K562 (cell line): ENCODE measurements around the gene MAGI1. TPM values are rescaled to one million over a fixed set of nuclear protein-coding genes. Genes with fewer than 3 reads are reported as not detected.
A peak's percentile ranks its signal among the peaks of the same experiment; 100 is the strongest.

Experiments used
- BHLHE40 ChIP-seq: IDR thresholded peaks from 2 replicates; pipeline ENCODE4 v1.6.1; 2011; ENCODE audit warnings: low read length, improper control_type of control experiment
- CBFA2T2 ChIP-seq: fragments of 450-650 bp; conservative IDR thresholded peaks from 2 replicates; pipeline ENCODE4 v1.6.1; 2017; ENCODE audit warnings: mild to moderate bottlenecking
- CBFA2T3 ChIP-seq: fragments of 450-650 bp; IDR thresholded peaks from 2 replicates; pipeline ENCODE4 v1.6.1; 2017
- CREB1 ChIP-seq, 2 experiments: sonication (generic) in 1 of 2; formaldehyde crosslinking in 1 of 2; IDR thresholded peaks; 2 replicates each; pipeline versions ENCODE4 v1.6.1 to v1.8.0; 2012 to 2022; ENCODE audit warnings: inconsistent platforms in 1 of 2, mild to moderate bottlenecking in 1 of 2, missing genetic modification reagents in 1 of 2, moderate library complexity in 1 of 2
- CREM ChIP-seq: IDR thresholded peaks from 2 replicates; pipeline ENCODE4 v1.6.1; 2014; ENCODE audit warnings: antibody characterized with exemption, low read depth
- DACH1 ChIP-seq: fragments of 450-650 bp; IDR thresholded peaks from 2 replicates; pipeline ENCODE4 v1.6.1; 2018; ENCODE audit not compliant: partially characterized antibody
- HDAC1 ChIP-seq, 2 experiments: fragments of 450-650 bp; IDR thresholded peaks; 2 replicates each; pipeline ENCODE4 v1.6.1; 2016 to 2017; ENCODE audit warnings: inconsistent platforms in 1 of 2, mild to moderate bottlenecking in 1 of 2, moderate library complexity in 1 of 2
- HDAC2 ChIP-seq: fragments of 450-650 bp; IDR thresholded peaks from 2 replicates; pipeline ENCODE4 v1.6.1; 2016; ENCODE audit warnings: mild to moderate bottlenecking
- HMBOX1 ChIP-seq: sonication (generic); IDR thresholded peaks from 2 replicates; pipeline ENCODE4 v1.6.1; 2016
- ID3 ChIP-seq, 2 experiments: fragments of 250-450 bp in 1 of 2; fragments of 450-650 bp in 1 of 2; sonication (Bioruptor Pico) in 1 of 2; IDR thresholded peaks; 2 replicates each; pipeline versions ENCODE4 v1.6.1 to v1.8.0; 2016 to 2021; ENCODE audit warnings: mild to moderate bottlenecking in 2 of 2, moderate library complexity in 2 of 2, missing compliant biosample characterization in 1 of 2, missing genetic modification characterization in 1 of 2
- JUND ChIP-seq, 2 experiments: IDR thresholded peaks; 2 replicates in 1 of 2; 3 replicates in 1 of 2; pipeline ENCODE4 v1.6.1; 2011; ENCODE audit warnings: borderline replicate concordance in 2 of 2, low read depth in 2 of 2, low read length in 2 of 2, improper control_type of control experiment in 1 of 2, missing biosample characterization in 1 of 2, missing genetic modification characterization in 1 of 2, missing genetic modification reagents in 1 of 2
- LCOR ChIP-seq: sonication (generic); formaldehyde crosslinking; IDR thresholded peaks from 2 replicates; pipeline ENCODE4 v1.8.0; 2022; ENCODE audit warnings: mild to moderate bottlenecking, missing genetic modification reagents
- MTA2 ChIP-seq: fragments of 450-650 bp; IDR thresholded peaks from 2 replicates; pipeline ENCODE4 v1.6.1; 2016; ENCODE audit warnings: low read depth
- NCOR1 ChIP-seq: fragments of 450-650 bp; IDR thresholded peaks from 2 replicates; pipeline ENCODE4 v1.6.1; 2016; ENCODE audit warnings: mild to moderate bottlenecking, moderate library complexity
- NFIC ChIP-seq: fragments of 450-650 bp; IDR thresholded peaks from 2 replicates; pipeline ENCODE4 v1.6.1; 2017; ENCODE audit warnings: mild to moderate bottlenecking, inconsistent platforms
- NFRKB ChIP-seq: fragments of 450-650 bp; IDR thresholded peaks from 2 replicates; pipeline ENCODE4 v1.6.1; 2016; ENCODE audit warnings: low read depth
- PHB2 ChIP-seq: fragments of 450-650 bp; IDR thresholded peaks from 2 replicates; pipeline ENCODE4 v1.6.1; 2017; ENCODE audit warnings: low read depth
- PML ChIP-seq: IDR thresholded peaks from 2 replicates; pipeline ENCODE4 v1.6.1; 2012; ENCODE audit warnings: low read length, inconsistent platforms
- PTBP1 ChIP-seq: fragments of 200-400 bp; formaldehyde crosslinking; IDR thresholded peaks from 2 replicates; pipeline ENCODE4 v1.6.1; 2017; ENCODE audit warnings: low read depth, low read length
- RCOR1 ChIP-seq, 2 experiments: IDR thresholded peaks; 2 replicates each; pipeline ENCODE4 v1.6.1; 2012; ENCODE audit warnings: low read depth in 2 of 2, low read length in 2 of 2, borderline replicate concordance in 1 of 2, improper control_type of control experiment in 1 of 2
- SMARCA4 ChIP-seq: fragments of 450-650 bp; IDR thresholded peaks from 2 replicates; pipeline ENCODE4 v1.6.1; 2016
- SMARCE1 ChIP-seq: fragments of 450-650 bp; IDR thresholded peaks from 2 replicates; pipeline ENCODE4 v1.7.1; 2016; ENCODE audit warnings: mild to moderate bottlenecking
- TCF3 ChIP-seq: sonication (generic); formaldehyde crosslinking; IDR thresholded peaks from 2 replicates; pipeline ENCODE4 v1.4.0; 2020; ENCODE audit warnings: mild to moderate bottlenecking, missing genetic modification reagents
- TEAD4 ChIP-seq, 2 experiments: sonication (generic) in 1 of 2; formaldehyde crosslinking in 1 of 2; IDR thresholded peaks; 2 replicates each; pipeline versions ENCODE4 v1.6.1 to v1.8.0; 2012 to 2022; ENCODE audit warnings: borderline replicate concordance in 1 of 2, inconsistent platforms in 1 of 2, low read length in 1 of 2, mild to moderate bottlenecking in 1 of 2, missing genetic modification reagents in 1 of 2
- VEZF1 ChIP-seq: fragments of 200-800 bp; sonication (Bioruptor generic); IDR thresholded peaks from 2 replicates; pipeline ENCODE4 v1.6.1; 2017; ENCODE audit warnings: missing genetic modification characterization, missing compliant biosample characterization
- ZFP36 ChIP-seq: fragments of 150-350 bp; IDR thresholded peaks from 2 replicates; pipeline ENCODE4 v1.6.1; 2018; ENCODE audit warnings: low read length, low read depth; ENCODE audit not compliant: partially characterized antibody
- ZNF354B ChIP-seq: fragments of 250-450 bp; sonication (Bioruptor Pico); IDR thresholded peaks from 2 replicates; pipeline ENCODE4 v1.4.0; 2020
- ZNF75A ChIP-seq: fragments of 450-650 bp; formaldehyde crosslinking; IDR thresholded peaks from 2 replicates; pipeline ENCODE4 v1.4.0; 2020; ENCODE audit warnings: mild to moderate bottlenecking
- ZNF778 ChIP-seq: fragments of 450-650 bp; formaldehyde crosslinking; IDR thresholded peaks from 2 replicates; pipeline ENCODE4 v1.4.0; 2020; ENCODE audit warnings: mild to moderate bottlenecking, moderate library complexity
- polyA plus RNA-seq, 8 experiments: library from polyadenylated mRNA; depleted of rRNA in 4 of 8; stranded (reverse) in 5 of 8; unstranded in 3 of 8; fragments of >200 nt; fragmentation: Nextera tagmentation in 2 of 8; fragmentation: Illumina TruSeq in 1 of 8; extraction: Ambion mirVana in 2 of 8; extraction: Trizol in 1 of 8; gene quantifications; 2 replicates each; pipeline versions ENCODE4 v1.2.1 to v1.2.3, GENCODE V29; 2011 to 2014; ENCODE audit warnings: inconsistent platforms in 1 of 8, missing spikeins in 1 of 8
- total RNA-seq, 7 experiments: library from RNA; depleted of rRNA in 6 of 7; stranded (reverse); fragments of >200 nt in 6 of 7; fragmentation: Illumina TruSeq in 2 of 7; extraction: Trizol in 2 of 7; gene quantifications; 2 replicates each; pipeline versions ENCODE4 v1.2.1 to v1.2.3, GENCODE V29; 2011 to 2021; ENCODE audit warnings: low replicate concordance in 1 of 7

Gene MAGI1
- total and polyA plus RNA-seq, 9 of the 15 experiments (the other 6 are each of a cell fraction or from before 2014, with no cell fraction given): 7.8 to 59.4 (median 43.2) TPM

GRCh38 chr3:65617787-65618186, 420.9 kb downstream of the MAGI1 start (continued):
- peak; percentile 23; the same call in 1 of the 2 replicates for TF ChIP-seq JUND (IDR thresholded peaks at IDR 0.05; ENCODE audit: borderline replicate concordance, low read depth, low read length)
- no peak for TF ChIP-seq JUND (tag; IDR thresholded peaks at IDR 0.05; ENCODE audit: borderline replicate concordance, low read depth, low read length)
- peak; percentile 68; the same call in 1 of the 2 replicates for TF ChIP-seq SMARCE1
- TF ChIP-seq TEAD4 (IDR thresholded peaks at IDR 0.05; ENCODE audit: low read length): peak; percentile 90
- no peak for TF ChIP-seq TEAD4 (CRISPR knock-in tag; IDR thresholded peaks at IDR 0.05; ENCODE audit: borderline replicate concordance)
- peak; percentile 93 for TF ChIP-seq CBFA2T2
- no peak for TF ChIP-seq ID3 (CRISPR knock-in tag; IDR thresholded peaks at IDR 0.05)
- no peak for TF ChIP-seq ID3 (tag; IDR thresholded peaks at IDR 0.05)
- no peak for TF ChIP-seq NFRKB
- peak; percentile 98 for TF ChIP-seq ZFP36
- no peak for TF ChIP-seq ZNF75A
- TF ChIP-seq ZNF778 (CRISPR knock-in tag): no peak
- peak; percentile 87 for TF ChIP-seq NCOR1
- peak; percentile 70 for TF ChIP-seq SMARCA4
- TF ChIP-seq ZNF354B (CRISPR knock-in tag): no peak
- TF ChIP-seq PTBP1: 0 out of 2 replicates have a peak, but pooled peaks have one; percentile 57
- TF ChIP-seq CREB1 (IDR thresholded peaks at IDR 0.05): 0 out of 2 replicates have a peak, but pooled peaks have one; percentile 49
- no peak for TF ChIP-seq CREB1 (CRISPR knock-in tag; IDR thresholded peaks at IDR 0.05)
- peak; percentile 38; the same call in 1 of the 2 replicates for TF ChIP-seq HMBOX1
- peak; percentile 45; the same call in 1 of the 2 replicates for TF ChIP-seq HDAC2
- peak; percentile 42; the same call in 1 of the 2 replicates for TF ChIP-seq LCOR (CRISPR knock-in tag)
- peak; percentile 53; the same call in 1 of the 2 replicates for TF ChIP-seq PML
- peak; percentile 55; the same call in 1 of the 2 replicates for TF ChIP-seq MTA2
- TF ChIP-seq DACH1: peak; percentile 55
- peak; percentile 71; the same call in 1 of the 2 replicates for TF ChIP-seq PHB2
- peak; percentile 80 for TF ChIP-seq NFIC
- peak in 1 of 2 experiments; percentile 42; a peak in 1 of 4 replicates for TF ChIP-seq HDAC1 (IDR thresholded peaks at IDR 0.05)
- TF ChIP-seq BHLHE40: peak; percentile 5; the same call in 1 of the 2 replicates
- peak; percentile 53 to 66; a peak in 2 of 4 replicates for TF ChIP-seq RCOR1 (IDR thresholded peaks at IDR 0.05; ENCODE audit: borderline replicate concordance in 1 of 2, low read depth in 2 of 2, low read length in 2 of 2)
- TF ChIP-seq TCF3: peak; percentile 84
- peak; percentile 40; the same call in 1 of the 2 replicates for TF ChIP-seq VEZF1 (CRISPR knock-in tag)
- TF ChIP-seq CREM: peak; percentile 52; the same call in 1 of the 2 replicates
- TF ChIP-seq CBFA2T3: peak; percentile 96
